Stimulated activated CD8-positive, alpha-beta memory T cell treated with anti-CD3 and anti-CD28 coated beads, Interleukin-15, amount 100 ng/mL, for 4 hours (primary cell): ENCODE results near the gene GNAO1.

Experiments used
- DNase-seq, 2 donors: peaks; one replicate each; pipeline ENCODE4 v3.0.0-alpha.2; 2020; ENCODE audit warnings: low read depth in 2 of 2

The GNAO1 gene

GRCh38 chr16:56289416-56289815, 98.1 kb downstream of the GNAO1 start:
- DNase-seq: no peak

- no peak for DNase-seq
Measured at GRCh38 chr16:56289862-56290261, 98.6 kb downstream of the GNAO1 start.

GRCh38 chr16:56294014-56294413, 102.7 kb downstream of the GNAO1 start:
- no peak for DNase-seq

- DNase-seq: no peak
Measured at GRCh38 chr16:56294579-56294978, 103.3 kb downstream of the GNAO1 start.

- no peak for DNase-seq
Measured at GRCh38 chr16:56295059-56295665, 103.9 kb downstream of the GNAO1 start.

- no peak for DNase-seq
Measured at GRCh38 chr16:56295739-56296527, 104.6 kb downstream of the GNAO1 start.

GRCh38 chr16:56297684-56298083, 106.4 kb downstream of the GNAO1 start:
- no peak for DNase-seq

GRCh38 chr16:56298116-56298515, 106.8 kb downstream of the GNAO1 start:
- no peak for DNase-seq

GRCh38 chr16:56298948-56299596, 107.8 kb downstream of the GNAO1 start:
- no peak for DNase-seq

GRCh38 chr16:56300242-56300623, 108.9 kb downstream of the GNAO1 start:
- DNase-seq: no peak

- no peak for DNase-seq
Measured at GRCh38 chr16:56300891-56301850, 109.9 kb downstream of the GNAO1 start.

- DNase-seq: no peak
Measured at GRCh38 chr16:56302506-56302905, 111.2 kb downstream of the GNAO1 start.

- no peak for DNase-seq
Measured at GRCh38 chr16:56303066-56303715, 111.9 kb downstream of the GNAO1 start.

- no peak for DNase-seq
Measured at GRCh38 chr16:56303880-56304279, 112.6 kb downstream of the GNAO1 start.

GRCh38 chr16:56305956-56306565, 114.8 kb downstream of the GNAO1 start:
- no peak for DNase-seq

- DNase-seq: no peak
Measured at GRCh38 chr16:56306690-56307533, 115.6 kb downstream of the GNAO1 start.

GRCh38 chr16:56307534-56307873, 116.2 kb downstream of the GNAO1 start:
- no peak for DNase-seq

GRCh38 chr16:56309008-56309407, 117.7 kb downstream of the GNAO1 start:
- DNase-seq: no peak

- DNase-seq: no peak
Measured at GRCh38 chr16:56310690-56311089, 119.4 kb downstream of the GNAO1 start.
